ENCODE results near the gene STAT5B. TPM values are rescaled to one million over a fixed set of nuclear protein-coding genes. Genes with fewer than 3 reads are reported as not detected.

STAT5B gene
- total and polyA plus RNA-seq, 9 of the 15 experiments (the other 6 are each of a cell fraction or from before 2014, with no cell fraction given) = 20.8 to 176 (median 92.4) TPM

- TF ChIP-seq PHF8 (IDR thresholded peaks at IDR 0.05; ENCODE audit: borderline replicate concordance, low read length) = peak; percentile 77; the same call in 1 of the 2 replicates
- TF ChIP-seq ZNF175 (CRISPR knock-in tag; IDR thresholded peaks at IDR 0.05; ENCODE audit: low read depth) = no peak
- TF ChIP-seq DMBX1 (CRISPR knock-in tag; IDR thresholded peaks at IDR 0.05; ENCODE audit: borderline replicate concordance) = peak; percentile 94
- TF ChIP-seq, protein P1, sequence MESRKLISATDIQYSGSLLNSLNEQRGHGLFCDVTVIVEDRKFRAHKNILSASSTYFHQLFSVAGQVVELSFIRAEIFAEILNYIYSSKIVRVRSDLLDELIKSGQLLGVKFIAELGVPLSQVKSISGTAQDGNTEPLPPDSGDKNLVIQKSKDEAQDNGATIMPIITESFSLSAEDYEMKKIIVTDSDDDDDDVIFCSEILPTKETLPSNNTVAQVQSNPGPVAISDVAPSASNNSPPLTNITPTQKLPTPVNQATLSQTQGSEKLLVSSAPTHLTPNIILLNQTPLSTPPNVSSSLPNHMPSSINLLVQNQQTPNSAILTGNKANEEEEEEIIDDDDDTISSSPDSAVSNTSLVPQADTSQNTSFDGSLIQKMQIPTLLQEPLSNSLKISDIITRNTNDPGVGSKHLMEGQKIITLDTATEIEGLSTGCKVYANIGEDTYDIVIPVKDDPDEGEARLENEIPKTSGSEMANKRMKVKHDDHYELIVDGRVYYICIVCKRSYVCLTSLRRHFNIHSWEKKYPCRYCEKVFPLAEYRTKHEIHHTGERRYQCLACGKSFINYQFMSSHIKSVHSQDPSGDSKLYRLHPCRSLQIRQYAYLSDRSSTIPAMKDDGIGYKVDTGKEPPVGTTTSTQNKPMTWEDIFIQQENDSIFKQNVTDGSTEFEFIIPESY (CRISPR knock-in tag; IDR thresholded peaks at IDR 0.05) = peak; percentile 57
- TF ChIP-seq, protein P2, sequence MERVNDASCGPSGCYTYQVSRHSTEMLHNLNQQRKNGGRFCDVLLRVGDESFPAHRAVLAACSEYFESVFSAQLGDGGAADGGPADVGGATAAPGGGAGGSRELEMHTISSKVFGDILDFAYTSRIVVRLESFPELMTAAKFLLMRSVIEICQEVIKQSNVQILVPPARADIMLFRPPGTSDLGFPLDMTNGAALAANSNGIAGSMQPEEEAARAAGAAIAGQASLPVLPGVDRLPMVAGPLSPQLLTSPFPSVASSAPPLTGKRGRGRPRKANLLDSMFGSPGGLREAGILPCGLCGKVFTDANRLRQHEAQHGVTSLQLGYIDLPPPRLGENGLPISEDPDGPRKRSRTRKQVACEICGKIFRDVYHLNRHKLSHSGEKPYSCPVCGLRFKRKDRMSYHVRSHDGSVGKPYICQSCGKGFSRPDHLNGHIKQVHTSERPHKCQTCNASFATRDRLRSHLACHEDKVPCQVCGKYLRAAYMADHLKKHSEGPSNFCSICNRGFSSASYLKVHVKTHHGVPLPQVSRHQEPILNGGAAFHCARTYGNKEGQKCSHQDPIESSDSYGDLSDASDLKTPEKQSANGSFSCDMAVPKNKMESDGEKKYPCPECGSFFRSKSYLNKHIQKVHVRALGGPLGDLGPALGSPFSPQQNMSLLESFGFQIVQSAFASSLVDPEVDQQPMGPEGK (CRISPR knock-in tag; IDR thresholded peaks at IDR 0.05; ENCODE audit: borderline replicate concordance) = no peak
- no peak for TF ChIP-seq CBFA2T2 (conservative IDR thresholded peaks at IDR 0.05)
- TF ChIP-seq MTA3 (IDR thresholded peaks at IDR 0.05; ENCODE audit: borderline replicate concordance) = peak; percentile 54; the same call in 1 of the 2 replicates
- no peak for TF ChIP-seq FOXK2 (conservative IDR thresholded peaks at IDR 0.05 in 1 of 2, IDR thresholded peaks at IDR 0.05 in 1 of 2; ENCODE audit: low read depth in 2 of 2)
- TF ChIP-seq, protein P3, sequence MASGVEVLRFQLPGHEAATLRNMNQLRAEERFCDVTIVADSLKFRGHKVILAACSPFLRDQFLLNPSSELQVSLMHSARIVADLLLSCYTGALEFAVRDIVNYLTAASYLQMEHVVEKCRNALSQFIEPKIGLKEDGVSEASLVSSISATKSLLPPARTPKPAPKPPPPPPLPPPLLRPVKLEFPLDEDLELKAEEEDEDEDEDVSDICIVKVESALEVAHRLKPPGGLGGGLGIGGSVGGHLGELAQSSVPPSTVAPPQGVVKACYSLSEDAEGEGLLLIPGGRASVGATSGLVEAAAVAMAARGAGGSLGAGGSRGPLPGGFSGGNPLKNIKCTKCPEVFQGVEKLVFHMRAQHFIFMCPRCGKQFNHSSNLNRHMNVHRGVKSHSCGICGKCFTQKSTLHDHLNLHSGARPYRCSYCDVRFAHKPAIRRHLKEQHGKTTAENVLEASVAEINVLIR (CRISPR knock-in tag; IDR thresholded peaks at IDR 0.05) = no peak
- 0 out of 2 replicates have a peak, but pooled peaks have one; percentile 43 for TF ChIP-seq ZBTB17 (CRISPR knock-in tag; IDR thresholded peaks at IDR 0.05)
- TF ChIP-seq, protein P4, sequence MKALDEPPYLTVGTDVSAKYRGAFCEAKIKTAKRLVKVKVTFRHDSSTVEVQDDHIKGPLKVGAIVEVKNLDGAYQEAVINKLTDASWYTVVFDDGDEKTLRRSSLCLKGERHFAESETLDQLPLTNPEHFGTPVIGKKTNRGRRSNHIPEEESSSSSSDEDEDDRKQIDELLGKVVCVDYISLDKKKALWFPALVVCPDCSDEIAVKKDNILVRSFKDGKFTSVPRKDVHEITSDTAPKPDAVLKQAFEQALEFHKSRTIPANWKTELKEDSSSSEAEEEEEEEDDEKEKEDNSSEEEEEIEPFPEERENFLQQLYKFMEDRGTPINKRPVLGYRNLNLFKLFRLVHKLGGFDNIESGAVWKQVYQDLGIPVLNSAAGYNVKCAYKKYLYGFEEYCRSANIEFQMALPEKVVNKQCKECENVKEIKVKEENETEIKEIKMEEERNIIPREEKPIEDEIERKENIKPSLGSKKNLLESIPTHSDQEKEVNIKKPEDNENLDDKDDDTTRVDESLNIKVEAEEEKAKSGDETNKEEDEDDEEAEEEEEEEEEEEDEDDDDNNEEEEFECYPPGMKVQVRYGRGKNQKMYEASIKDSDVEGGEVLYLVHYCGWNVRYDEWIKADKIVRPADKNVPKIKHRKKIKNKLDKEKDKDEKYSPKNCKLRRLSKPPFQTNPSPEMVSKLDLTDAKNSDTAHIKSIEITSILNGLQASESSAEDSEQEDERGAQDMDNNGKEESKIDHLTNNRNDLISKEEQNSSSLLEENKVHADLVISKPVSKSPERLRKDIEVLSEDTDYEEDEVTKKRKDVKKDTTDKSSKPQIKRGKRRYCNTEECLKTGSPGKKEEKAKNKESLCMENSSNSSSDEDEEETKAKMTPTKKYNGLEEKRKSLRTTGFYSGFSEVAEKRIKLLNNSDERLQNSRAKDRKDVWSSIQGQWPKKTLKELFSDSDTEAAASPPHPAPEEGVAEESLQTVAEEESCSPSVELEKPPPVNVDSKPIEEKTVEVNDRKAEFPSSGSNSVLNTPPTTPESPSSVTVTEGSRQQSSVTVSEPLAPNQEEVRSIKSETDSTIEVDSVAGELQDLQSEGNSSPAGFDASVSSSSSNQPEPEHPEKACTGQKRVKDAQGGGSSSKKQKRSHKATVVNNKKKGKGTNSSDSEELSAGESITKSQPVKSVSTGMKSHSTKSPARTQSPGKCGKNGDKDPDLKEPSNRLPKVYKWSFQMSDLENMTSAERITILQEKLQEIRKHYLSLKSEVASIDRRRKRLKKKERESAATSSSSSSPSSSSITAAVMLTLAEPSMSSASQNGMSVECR (CRISPR knock-in tag; IDR thresholded peaks at IDR 0.05) = 0 out of 2 replicates have a peak, but pooled peaks have one; percentile 30
- TF ChIP-seq ZNF583 (CRISPR knock-in tag; IDR thresholded peaks at IDR 0.05) = 0 out of 2 replicates have a peak, but pooled peaks have one; percentile 59
Measured at GRCh38 chr17:42183741-42184711, 92.2 kb downstream of the STAT5B start (continued).

Data from K562 (cell line).